ENCODE data around the gene FYB2.

Gene FYB2

GRCh38 chr1:56834137-56834900, 15.1 kb upstream of the FYB2 start:
- no peak for DNase-seq

DNA sequence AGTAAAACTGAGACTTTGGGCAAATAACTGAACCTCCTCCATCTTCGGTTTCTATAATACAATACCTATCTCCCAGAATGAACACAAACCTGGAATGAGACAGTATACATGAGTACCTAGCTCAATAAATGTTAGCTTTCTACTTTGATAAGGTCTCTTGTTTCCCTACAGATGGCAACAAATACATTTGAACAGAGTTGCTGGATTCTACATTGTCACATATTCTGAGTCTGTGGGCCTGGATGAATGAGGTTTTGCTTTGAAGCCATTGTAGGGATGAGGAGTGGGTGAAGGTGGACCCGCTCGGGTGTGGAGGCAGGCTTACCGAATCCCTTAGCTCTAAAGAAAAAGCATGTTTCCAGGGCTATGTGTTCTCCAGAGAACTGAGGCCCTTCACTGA, 13.9 kb upstream of the FYB2 start:
- DNase-seq: no peak

DNA sequence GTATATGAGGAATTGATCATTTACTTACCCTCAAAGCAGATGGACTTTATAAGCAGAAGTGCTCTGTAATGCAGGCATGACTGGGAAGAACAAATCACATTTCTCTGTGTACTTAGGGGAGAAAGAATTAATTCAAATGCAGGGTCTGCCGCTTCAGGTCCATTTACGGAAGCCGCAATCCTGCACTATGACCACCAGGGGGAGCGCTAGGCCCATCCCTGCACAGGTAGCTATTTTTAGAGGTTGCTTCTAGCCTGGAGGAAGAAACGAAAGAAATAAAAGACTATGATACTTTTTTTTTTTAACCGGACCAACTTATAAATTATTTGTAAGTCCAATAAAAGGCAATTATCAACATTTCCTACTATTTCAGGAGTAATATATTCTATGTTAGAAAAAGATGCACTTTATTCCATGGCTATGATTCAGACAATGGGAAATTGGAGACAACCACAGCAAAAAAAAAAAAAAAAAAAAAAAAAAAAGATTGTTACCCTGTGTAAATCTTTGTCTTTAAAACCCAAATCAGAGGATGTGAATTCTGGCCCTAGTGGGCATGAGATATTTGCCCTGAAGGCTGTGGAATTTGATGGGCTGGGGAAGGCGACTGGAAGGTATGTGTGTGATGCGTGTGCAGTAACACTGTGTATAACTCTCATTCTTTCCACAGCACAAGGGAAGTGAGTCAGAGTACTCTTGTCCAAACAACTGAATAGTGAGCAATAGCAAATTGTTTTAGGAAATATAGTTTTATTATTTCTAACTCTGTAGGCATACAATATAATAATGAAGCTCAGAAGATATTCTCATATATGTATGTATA, 12.9 kb upstream of the FYB2 start:
- peak; percentile 80 for DNase-seq

DNA sequence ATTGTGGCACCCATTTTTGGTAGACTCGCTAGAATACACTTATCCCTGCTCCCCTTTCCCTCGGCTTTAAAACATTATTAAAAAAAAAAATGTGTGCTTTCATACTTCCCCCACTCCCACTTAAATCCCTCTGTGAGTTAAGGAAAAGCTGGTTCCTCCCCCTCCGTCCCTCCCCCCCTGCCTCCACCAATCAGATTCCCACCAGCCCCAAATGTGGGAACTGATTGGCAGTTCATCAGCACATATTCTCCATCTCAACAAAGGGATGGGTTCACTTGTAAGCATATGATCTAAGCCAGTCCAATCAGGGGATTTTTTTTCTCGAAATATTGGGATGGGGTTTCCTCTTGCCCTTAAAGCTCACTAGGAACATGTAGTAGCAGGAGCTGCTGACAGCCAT, 10.8 kb upstream of the FYB2 start:
- DNase-seq: no peak

- no peak for DNase-seq
Measured at GRCh38 chr1:56827711-56828110, 8.5 kb upstream of the FYB2 start.

GRCh38 chr1:56825436-56825835, 6.2 kb upstream of the FYB2 start:
- no peak for DNase-seq

DNA sequence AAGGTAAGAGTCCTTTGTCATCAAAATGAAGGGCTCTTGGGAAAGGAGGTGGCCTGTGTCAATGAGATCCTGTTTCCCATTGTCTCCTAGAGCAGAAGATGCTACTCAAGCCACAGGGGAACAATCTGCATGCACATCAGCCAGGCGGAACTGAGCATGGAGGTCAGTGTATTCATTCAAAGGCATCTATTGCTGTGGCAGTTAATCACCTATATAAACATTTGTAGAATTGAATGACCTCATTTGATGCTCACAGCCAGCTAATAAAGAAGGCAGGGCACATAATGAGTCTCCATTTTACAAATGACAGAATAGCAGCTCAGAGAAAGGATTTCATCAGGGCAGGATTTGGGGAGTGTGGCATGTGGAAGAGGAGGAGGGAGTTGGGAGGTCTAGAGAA, 5.7 kb upstream of the FYB2 start:
- DNase-seq: no peak

- no peak for DNase-seq
Measured at GRCh38 chr1:56824271-56824670, 5.1 kb upstream of the FYB2 start.

DNA sequence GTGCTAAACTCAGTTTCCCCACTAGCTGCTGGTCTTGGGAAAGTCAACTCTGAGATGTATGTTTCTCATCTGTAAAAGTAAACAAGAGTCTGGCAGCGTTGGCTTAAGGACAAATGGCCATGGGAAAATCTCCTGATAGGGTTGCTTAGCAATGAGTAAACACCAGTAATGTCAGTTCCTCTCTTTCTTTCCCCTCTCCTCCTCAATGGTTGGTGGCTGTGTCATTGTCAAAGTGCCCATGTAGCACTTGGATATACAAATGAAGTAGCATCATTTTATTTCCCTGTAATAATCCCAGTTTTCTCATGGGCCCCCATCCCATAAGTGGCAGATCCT, 2.2 kb upstream of the FYB2 start:
- no peak for DNase-seq

DNA sequence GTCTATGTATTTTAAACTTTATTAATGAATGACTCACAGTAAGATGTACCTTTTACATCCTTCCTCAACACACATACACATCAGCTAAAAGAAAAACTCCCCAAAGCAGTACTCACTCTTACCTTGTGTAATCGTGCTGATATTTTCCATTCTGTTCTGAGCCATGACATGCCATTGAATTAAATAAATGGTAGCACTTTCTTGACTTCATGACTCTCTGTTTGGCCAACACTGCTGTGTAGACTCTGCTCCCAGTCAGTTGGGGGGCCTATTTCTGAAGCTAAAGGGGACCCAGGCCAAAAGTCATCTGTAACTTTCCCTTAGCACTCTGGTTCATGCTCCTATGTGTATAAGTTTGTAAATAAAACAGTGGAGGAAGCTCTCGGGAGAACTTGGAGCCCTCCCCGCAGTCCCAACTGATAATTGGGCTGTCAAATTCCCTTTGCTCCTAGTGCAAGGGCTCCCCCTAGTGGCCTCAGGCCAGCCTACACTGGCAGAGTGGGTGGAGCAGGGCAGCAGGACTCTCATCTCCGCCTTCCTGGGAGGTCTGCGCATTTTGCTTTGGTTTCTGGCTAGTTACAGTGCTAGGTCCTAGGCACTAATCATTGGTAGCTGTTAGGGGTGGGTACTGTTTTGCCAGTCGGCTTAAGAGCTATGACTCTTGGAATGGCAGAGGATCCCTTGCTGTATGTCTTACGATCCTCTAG, 1.7 kb upstream of the FYB2 start:
- DNase-seq: peak; percentile 74

- DNase-seq: no peak
Measured at GRCh38 chr1:56817716-56818463, 1.3 kb downstream of the FYB2 start.

- DNase-seq: no peak
Measured at GRCh38 chr1:56816909-56817308, 2.3 kb downstream of the FYB2 start.

DNA sequence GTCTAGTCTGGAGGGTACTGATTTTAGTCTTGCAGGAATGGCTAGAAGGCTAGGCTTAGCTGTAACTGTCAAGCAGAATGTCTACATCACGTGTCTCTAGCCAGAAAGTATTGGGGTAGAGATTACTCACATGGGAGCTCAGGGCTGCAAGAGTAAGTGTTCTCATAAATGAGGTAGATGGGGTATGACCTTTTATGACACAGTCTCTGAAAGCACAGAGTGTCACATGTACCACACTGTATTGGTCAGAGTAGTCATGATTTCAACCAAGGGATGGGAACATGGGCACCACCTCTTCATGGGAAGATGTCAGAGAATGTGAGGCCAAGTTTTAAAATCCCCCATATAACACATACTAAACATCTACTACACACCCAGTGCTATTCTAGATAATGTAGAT, 2.9 kb downstream of the FYB2 start:
- DNase-seq: no peak

GRCh38 chr1:56814205-56814604, 5.0 kb downstream of the FYB2 start:
- DNase-seq: no peak

- no peak for DNase-seq
Measured at GRCh38 chr1:56811331-56811730, 7.9 kb downstream of the FYB2 start.

- DNase-seq: peak; percentile 62
Measured at GRCh38 chr1:56808410-56808809, 10.8 kb downstream of the FYB2 start.

- no peak for DNase-seq
Measured at GRCh38 chr1:56806804-56807203, 12.4 kb downstream of the FYB2 start.

DNA sequence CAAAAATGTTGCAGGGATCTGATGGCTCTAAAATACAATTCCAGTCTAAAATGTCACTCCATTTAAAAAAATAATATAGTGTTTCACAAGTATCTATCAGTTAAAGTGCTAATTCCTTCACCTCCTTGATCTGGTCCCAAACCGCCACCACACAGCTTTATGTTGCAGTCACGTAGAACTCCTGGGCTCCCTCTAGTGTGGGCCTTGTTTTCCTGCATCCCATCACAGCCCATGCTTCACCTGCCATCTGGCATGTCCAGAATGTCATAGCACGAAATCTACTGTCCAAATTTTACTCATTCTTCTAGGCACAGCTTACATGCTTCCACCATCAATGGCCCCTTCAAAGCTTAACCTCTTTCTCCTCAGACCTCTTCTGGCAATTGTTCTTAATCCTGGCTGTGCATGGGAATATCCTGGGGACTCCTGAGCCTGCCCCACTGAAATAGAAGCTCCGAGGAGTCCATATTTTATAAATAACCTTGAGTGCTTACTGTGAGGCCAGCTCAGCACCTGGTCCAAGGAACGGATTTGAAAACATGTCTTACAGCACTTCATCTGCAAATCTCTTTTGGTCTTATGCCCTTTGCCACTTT, 15.5 kb downstream of the FYB2 start:
- DNase-seq: no peak

GRCh38 chr1:56799605-56800400, 19.4 kb downstream of the FYB2 start:
- DNase-seq: no peak

DNA sequence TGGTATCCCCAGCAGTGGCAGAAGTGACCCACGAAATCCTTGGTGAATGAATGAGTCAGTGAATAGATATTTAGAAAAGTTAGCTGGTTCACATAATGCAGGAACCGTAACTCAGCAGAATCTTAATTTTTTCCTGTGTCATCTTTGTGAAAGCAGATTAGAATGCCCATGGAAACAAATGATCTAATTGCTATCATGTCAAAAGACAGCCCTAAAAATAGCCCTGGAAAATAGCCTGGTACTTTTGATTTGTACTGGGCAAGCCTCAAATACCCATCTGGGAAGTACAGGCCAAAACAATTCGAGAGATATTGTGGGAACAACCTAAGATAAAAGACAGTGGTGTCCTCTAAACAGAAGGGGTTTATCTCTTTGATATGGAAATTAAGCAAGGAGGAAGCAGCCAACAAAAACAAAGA, 21.1 kb downstream of the FYB2 start:
- peak; percentile 31 for DNase-seq

GRCh38 chr1:56797065-56797685, 22.0 kb downstream of the FYB2 start:
- DNase-seq: no peak

All from midbrain (tissue), 1 donor.